Retinal pigment epithelial cell (primary cell): ENCODE data around the gene TRPC4AP.

Experiments
- DNase-seq: peaks from one replicate; pipeline ENCODE4 v3.0.0-alpha.2; 2010; ENCODE audit warnings: low read depth
- H3K4me3 ChIP-seq: 2 replicates; pipeline ENCODE4 v1.5.1; 2011; ENCODE audit warnings: mild to moderate bottlenecking, low read length, control low read depth, moderate library complexity
- CTCF ChIP-seq: conservative IDR thresholded peaks from 2 replicates; pipeline ENCODE4 v1.5.1; 2011; ENCODE audit warnings: low read depth, low read length, control low read depth, inconsistent platforms

TRPC4AP gene

DNA sequence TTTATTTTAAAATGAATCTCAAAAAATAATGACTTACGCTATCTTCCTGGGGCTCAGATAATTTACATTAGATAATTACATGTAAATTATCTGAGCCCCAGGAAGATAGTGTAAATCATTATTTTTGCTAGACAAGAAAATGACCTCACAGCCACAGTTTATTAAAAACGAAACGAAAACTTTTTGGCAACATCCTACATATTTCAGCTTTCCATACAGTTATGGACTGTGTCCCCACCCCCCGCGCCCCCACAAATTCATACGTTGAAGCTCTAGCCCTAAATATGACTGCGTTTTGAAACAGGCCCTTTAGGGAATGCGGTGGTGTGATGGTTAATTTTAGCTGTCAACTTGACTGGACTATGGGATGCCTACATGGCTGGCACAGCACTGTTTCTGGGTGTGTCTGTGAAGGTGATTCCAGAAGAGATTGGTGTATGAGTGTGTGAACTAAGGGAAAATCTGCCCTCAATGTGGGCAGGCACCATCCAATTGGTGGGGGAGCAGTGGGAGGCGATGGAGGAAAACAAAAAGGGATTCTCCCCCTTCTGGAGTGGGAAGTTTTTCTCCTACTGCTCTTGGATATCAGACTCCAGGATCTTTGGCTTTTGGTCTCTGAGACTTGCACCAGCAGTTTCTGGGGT is 52.6 kb downstream of the TRPC4AP start:
- no peak for DNase-seq
- no peak for TF ChIP-seq CTCF
- no peak overlapping the region for H3K4me3 ChIP-seq

DNA sequence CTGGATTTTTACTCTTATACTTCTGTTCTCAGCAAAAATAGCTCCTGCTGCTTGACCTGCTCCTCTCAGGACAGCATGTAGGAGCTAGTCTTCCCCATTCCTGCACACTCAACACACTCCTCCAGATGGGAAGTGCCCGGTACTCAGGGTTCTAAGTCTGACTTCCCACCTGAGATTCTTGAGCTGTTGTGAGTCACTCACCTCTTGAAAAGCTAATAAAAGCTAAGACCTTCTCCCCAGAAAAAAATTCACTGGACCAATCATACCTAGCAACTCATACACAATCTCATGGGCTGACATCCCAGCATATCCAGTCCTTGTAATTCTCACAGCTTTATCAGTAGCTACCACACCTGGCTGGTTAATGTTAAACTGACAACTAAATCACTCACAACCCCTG is 53.5 kb downstream of the TRPC4AP start:
- no peak for DNase-seq
- no peak for TF ChIP-seq CTCF
- no peak overlapping the region for H3K4me3 ChIP-seq

- H3K4me3 ChIP-seq = no peak overlapping the region
- TF ChIP-seq CTCF = no peak
- no peak for DNase-seq
These were observed 58.5 kb downstream of the TRPC4AP start for GRCh38 chr20:35034145-35034544.

GRCh38 chr20:35030136-35030535 is 62.5 kb downstream of the TRPC4AP start:
- H3K4me3 ChIP-seq = no peak overlapping the region
- TF ChIP-seq CTCF = no peak
- DNase-seq = no peak

DNA sequence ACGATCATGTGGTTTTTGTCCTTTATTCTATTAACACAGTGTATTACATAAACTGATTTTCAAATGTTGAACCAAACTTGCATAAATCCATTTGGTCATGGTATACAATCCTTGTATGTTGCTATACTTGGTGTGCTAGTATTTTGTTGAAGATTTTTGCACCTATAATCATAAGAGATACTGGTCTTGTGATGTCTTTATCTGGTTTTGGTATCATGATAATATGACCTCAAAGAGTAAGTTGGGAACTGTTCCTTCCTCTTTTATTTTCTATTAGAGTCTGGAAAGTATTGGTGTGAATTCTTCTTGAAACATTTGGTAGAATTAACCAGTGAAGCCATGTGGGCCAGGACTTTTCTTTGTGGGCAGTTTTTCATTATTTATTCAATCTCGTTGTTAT is 65.3 kb downstream of the TRPC4AP start:
- TF ChIP-seq CTCF = no peak
- H3K4me3 ChIP-seq = no peak overlapping the region
- DNase-seq = no peak

GRCh38 chr20:35025116-35025515 is 67.5 kb downstream of the TRPC4AP start:
- no peak overlapping the region for H3K4me3 ChIP-seq
- DNase-seq = no peak
- TF ChIP-seq CTCF = no peak

DNA sequence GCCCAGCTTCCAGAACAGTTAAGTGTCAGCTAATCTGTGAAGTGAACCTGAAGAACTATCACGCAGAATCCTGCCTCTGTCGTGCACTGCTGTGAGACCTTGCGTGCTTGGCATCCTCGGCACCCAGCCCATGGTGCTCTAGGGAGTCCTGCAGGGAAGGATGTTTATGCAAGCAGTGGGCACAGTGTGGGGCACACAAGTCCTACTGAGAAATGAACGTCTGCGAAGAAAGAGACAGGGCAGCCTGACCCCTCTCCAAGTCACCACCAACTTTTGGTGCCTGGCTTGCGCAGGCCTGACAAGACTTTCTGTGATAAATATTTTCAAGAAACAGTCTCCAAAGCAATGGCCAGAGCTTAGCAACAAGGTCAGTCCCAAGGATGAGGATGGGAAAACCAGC is 69.0 kb downstream of the TRPC4AP start:
- no peak for DNase-seq
- no peak for TF ChIP-seq CTCF
- H3K4me3 ChIP-seq = no peak overlapping the region
